BJ (cell line): ENCODE results near the gene LIME1. TPM values are rescaled to one million over a fixed set of nuclear protein-coding genes. Genes with fewer than 3 reads are reported as not detected.

Experiments
- CTCF ChIA-PET: fragments of 350-600 bp; formaldehyde crosslinking; extraction: SDS; loops from one replicate; lab custom pipeline; 2021; ENCODE audit warnings: antibody characterized with exemption, inconsistent platforms; lab: Yijun Ruan, JAX
- POLR2A ChIA-PET: fragments of 300-600 bp; sonication (Branson Sonifier 250); formaldehyde crosslinking; extraction: SDS; loops from one replicate; lab custom pipeline; 2021; ENCODE audit warnings: antibody characterized with exemption; lab: Charles Lee
- DNase-seq: peaks from one replicate; pipeline ENCODE4 v3.0.0-alpha.2; 2011; ENCODE audit warnings: low read depth
- H3K27me3 ChIP-seq: 2 replicates; pipeline ENCODE4 v1.6.0; 2011; ENCODE audit warnings: low read length; ENCODE audit not compliant: control insufficient read depth, insufficient read depth
- H3K36me3 ChIP-seq: 2 replicates; pipeline ENCODE4 v1.5.1; 2011; ENCODE audit warnings: low read length; ENCODE audit not compliant: control insufficient read depth, insufficient read depth
- H3K4me3 ChIP-seq: 2 replicates; pipeline ENCODE4 v1.5.1; 2011; ENCODE audit warnings: low read depth, mild to moderate bottlenecking, control low read depth, low read length
- polyA plus RNA-seq: library from polyadenylated mRNA; depleted of rRNA; stranded (reverse); fragments of >200 nt; gene quantifications from 2 replicates; pipeline ENCODE4 v1.2.3, GENCODE V29; 2011
- TF ChIP-seq, protein P1 (sequence below): IDR thresholded peaks from 2 replicates; pipeline ENCODE4 v1.5.1; 2011; ENCODE audit warnings: low read depth, mild to moderate bottlenecking, control low read depth, inconsistent platforms, low read length, moderate library complexity; ENCODE audit not compliant: insufficient read depth

Gene LIME1
- polyA plus RNA-seq, 1 experiment: 2.5 TPM

DNA sequence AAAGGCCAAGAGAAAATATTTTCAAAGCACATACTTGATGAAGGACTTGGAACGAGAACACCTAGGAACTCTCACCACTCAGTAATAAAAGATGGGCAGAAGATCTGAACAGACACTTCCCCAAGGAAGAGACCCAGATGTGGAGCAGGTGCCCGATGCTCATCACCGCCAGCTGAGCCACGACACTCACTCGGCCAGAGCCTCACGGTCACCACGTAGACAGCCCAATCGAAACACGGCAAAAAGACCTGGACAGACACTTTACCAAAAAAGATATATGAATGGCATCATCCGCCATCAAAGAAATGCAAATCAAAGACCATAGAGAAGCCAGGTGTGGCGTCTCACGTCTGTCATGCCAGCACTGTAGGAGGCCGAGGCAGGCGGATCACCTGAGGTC, 44.7 kb downstream of the LIME1 start:
- CTCF ChIA-PET: no interaction called here

DNA sequence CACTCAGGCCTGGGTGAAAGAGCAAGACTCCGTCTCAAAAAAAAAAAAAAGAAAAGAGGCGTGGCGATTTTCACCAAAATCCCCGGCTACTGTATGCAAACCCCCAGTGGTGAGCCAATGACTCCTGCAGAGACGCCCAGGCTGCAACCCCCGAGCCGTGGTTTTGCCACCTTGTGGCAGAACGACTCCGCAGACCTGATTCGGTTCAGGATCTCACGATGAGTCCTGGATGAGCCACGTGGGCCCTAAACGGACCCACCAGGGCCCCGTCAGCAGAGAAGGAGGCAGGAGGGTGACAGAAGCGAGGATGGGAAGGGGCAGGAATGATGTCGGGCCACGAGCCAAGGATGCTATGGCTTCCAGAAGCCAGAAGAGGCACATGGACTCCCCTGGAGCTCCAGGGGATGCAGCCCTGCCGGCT, 45.6 kb downstream of the LIME1 start:
- H3K36me3 ChIP-seq: no peaks in the 10 kb centered on the region
- ChIA-PET CTCF (no interaction called here), POLR2A (interaction anchor here (0.7 kb wide), 1 partner anchor 14 kb away, joined by 4 read pairs; no protein-coding TSS in a partner anchor)
- TF ChIP-seq, protein P1, sequence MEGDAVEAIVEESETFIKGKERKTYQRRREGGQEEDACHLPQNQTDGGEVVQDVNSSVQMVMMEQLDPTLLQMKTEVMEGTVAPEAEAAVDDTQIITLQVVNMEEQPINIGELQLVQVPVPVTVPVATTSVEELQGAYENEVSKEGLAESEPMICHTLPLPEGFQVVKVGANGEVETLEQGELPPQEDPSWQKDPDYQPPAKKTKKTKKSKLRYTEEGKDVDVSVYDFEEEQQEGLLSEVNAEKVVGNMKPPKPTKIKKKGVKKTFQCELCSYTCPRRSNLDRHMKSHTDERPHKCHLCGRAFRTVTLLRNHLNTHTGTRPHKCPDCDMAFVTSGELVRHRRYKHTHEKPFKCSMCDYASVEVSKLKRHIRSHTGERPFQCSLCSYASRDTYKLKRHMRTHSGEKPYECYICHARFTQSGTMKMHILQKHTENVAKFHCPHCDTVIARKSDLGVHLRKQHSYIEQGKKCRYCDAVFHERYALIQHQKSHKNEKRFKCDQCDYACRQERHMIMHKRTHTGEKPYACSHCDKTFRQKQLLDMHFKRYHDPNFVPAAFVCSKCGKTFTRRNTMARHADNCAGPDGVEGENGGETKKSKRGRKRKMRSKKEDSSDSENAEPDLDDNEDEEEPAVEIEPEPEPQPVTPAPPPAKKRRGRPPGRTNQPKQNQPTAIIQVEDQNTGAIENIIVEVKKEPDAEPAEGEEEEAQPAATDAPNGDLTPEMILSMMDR: no peak
- no peak overlapping the region for H3K4me3 ChIP-seq
- no peaks in the 10 kb centered on the region for H3K27me3 ChIP-seq
- DNase-seq: no peak

More for the DNA sequence above, 44.7 kb downstream of the LIME1 start:
- H3K27me3 ChIP-seq: no peaks in the 10 kb centered on the region
- H3K36me3 ChIP-seq: no peaks in the 10 kb centered on the region
- H3K4me3 ChIP-seq: no peak overlapping the region
- POLR2A ChIA-PET: no interaction called here
- TF ChIP-seq, protein P1: no peak
- DNase-seq: no peak

DNA sequence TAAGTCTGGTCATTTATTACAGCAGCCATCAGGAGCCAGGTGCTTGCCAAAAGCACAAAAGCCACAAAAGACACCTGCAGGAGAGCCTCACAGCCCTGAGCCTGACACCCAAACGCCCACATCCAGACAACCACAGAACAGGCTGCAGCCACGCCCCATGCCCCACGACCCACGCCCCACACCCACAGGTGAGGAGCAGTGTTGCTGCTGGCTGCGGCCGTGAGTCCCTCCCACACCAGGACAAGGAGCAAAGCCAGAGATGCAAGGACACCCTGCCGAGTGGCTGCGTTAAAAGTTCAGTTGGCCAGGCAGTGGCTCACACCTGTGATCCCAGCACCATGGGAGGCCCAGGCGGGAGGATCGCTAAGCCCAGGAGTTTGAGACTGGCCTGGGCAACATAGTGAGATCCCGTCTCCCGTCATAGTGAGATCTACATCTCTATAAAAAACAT, 46.1 kb downstream of the LIME1 start:
- no peak for DNase-seq
- TF ChIP-seq, protein P1: no peak
- ChIA-PET CTCF (interaction anchor here (5.2 kb wide), 1 partner anchor 8 kb away, joined by 71 read pairs; no protein-coding TSS in a partner anchor), POLR2A (no interaction called here)
- H3K27me3 ChIP-seq: no peaks in the 10 kb centered on the region
- H3K36me3 ChIP-seq: no peaks in the 10 kb centered on the region
- no peak overlapping the region for H3K4me3 ChIP-seq

DNA sequence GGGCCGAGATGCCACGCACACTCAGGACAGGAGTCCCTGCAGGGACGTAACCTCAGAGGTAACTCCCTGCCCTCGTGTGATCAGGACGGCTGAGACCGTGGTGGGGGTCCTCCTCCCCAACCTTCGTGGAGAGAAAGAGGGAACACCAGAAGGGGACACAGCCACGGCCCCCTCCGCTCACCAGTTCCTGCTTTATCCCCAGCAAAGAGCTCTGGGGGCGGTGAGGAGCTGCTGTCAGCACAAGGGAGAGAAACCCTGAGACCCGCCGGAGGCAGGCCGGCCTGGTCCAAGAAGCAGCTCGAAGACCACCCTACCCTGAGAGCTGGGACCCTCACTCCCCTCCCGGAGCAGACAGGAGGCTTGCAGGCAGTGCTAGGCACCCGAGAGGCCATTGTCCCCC, 47.5 kb downstream of the LIME1 start:
- TF ChIP-seq, protein P1: no peak
- no peak for DNase-seq
- POLR2A ChIA-PET: no interaction called here
- CTCF ChIA-PET: interaction anchor here (0.6 to 5.2 kb wide), 5 partner anchors 10 to 192 kb away, joined by 3 to 71 read pairs (median 9); partner anchors contain the start of gene TPD52L2
- Histone ChIP-seq H3K4me3 (no peak overlapping the region), H3K36me3 (no peaks in the 10 kb centered on the region), H3K27me3 (no peaks in the 10 kb centered on the region)

DNA sequence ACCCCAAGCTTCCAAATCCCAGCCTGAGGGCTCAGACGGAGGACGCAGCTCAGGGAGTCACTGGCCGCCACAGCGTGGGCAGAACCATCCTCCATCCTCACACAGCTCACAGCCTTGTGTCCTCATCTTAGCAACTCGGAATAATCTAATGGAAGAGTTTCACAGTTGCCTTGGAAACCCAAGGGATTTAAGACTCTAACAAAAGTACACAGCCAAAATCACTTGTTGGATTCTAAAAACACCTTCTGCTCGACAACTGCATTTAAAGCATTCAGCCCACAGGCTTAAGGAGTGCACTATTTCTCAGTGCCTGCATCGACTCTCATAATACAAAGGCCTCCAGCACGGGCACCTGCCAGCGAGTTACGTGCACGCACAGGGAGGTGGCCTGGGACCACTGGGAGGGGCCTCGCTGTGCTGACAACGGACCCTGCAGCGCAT, 49.2 kb downstream of the LIME1 start:
- Histone ChIP-seq H3K27me3 (no peaks in the 10 kb centered on the region), H3K36me3 (no peaks in the 10 kb centered on the region), H3K4me3 (no peak overlapping the region)
- ChIA-PET CTCF (interaction anchor here (0.9 to 5.2 kb wide), 28 partner anchors 9 to 335 kb away, joined by 3 to 71 read pairs (median 5); partner anchors contain the start of genes ARFRP1, PTK6, TPD52L2 and UCKL1), POLR2A (no interaction called here)
- no peak for DNase-seq
- TF ChIP-seq, protein P1: no peak
